Stimulated activated CD8-positive, alpha-beta memory T cell treated with anti-CD3 and anti-CD28 coated beads, Interleukin-12 subunit alpha, Interleukin-12 subunit beta, amount 100 ng/mL, for 24 hours (primary cell): ENCODE data around the gene PDLIM3.
"Not testable (repeated sequence)": the region's sequence is repeated elsewhere in the genome, so short reads cannot be mapped to it uniquely, and the experiment has no call there.

Experiments
- DNase-seq: peaks from one replicate; pipeline ENCODE4 v3.0.0-alpha.2; 2020; ENCODE audit errors: extremely low read depth

The PDLIM3 gene

GRCh38 chr4:185534866-185535611 is at the start of gene PDLIM3:
Gene PDLIM3, minus strand, starts transcription at chr4:185535507. Its CDS starts 73 bp downstream, at chr4:185535434.
- DNase-seq: no peak

- DNase-seq: no peak
These were observed 48.5 kb upstream of the PDLIM3 start for GRCh38 chr4:185583813-185584212.

- no peak for DNase-seq
These were observed 47.5 kb upstream of the PDLIM3 start for GRCh38 chr4:185582651-185583400.

- no peak for DNase-seq
These were observed 45.4 kb upstream of the PDLIM3 start for GRCh38 chr4:185580699-185581098.

- DNase-seq: no peak
These were observed 43.0 kb upstream of the PDLIM3 start for GRCh38 chr4:185578284-185578683.

GRCh38 chr4:185576962-185577950 is 41.9 kb upstream of the PDLIM3 start:
- DNase-seq: no peak

GRCh38 chr4:185576314-185576961 is 41.1 kb upstream of the PDLIM3 start:
- DNase-seq: no peak

GRCh38 chr4:185573651-185574199 is 38.4 kb upstream of the PDLIM3 start:
- no peak for DNase-seq

- DNase-seq: no peak
These were observed 35.4 kb upstream of the PDLIM3 start for GRCh38 chr4:185570727-185571126.

- DNase-seq: no peak
These were observed 32.4 kb upstream of the PDLIM3 start for GRCh38 chr4:185567381-185568376.

- no peak for DNase-seq
These were observed 31.7 kb upstream of the PDLIM3 start for GRCh38 chr4:185566972-185567371.

GRCh38 chr4:185566425-185566824 is 31.1 kb upstream of the PDLIM3 start:
- DNase-seq: no peak

- no peak for DNase-seq
These were observed 30.4 kb upstream of the PDLIM3 start for GRCh38 chr4:185565696-185566095.

GRCh38 chr4:185564349-185564748 is 29.0 kb upstream of the PDLIM3 start:
- no peak for DNase-seq

GRCh38 chr4:185562531-185562930 is 27.2 kb upstream of the PDLIM3 start:
- no peak for DNase-seq

- no peak for DNase-seq
These were observed 25.0 kb upstream of the PDLIM3 start for GRCh38 chr4:185560316-185560715.

GRCh38 chr4:185559915-185560281 is 24.6 kb upstream of the PDLIM3 start:
- DNase-seq: no peak

- DNase-seq: not testable (repeated sequence)
These were observed 24.1 kb upstream of the PDLIM3 start for GRCh38 chr4:185559251-185559914.

GRCh38 chr4:185554365-185555126 is 19.2 kb upstream of the PDLIM3 start:
- DNase-seq: no peak
